Endodermal cell (in vitro differentiated cells): ENCODE measurements around the gene TTC13. TPM values are rescaled to one million over a fixed set of nuclear protein-coding genes. Genes with fewer than 3 reads are reported as not detected.

Experiments used
- DNase-seq: peaks from one replicate; pipeline ENCODE4 v3.0.0-alpha.2; 2017
- H3K27ac ChIP-seq: 2 replicates; pipeline ENCODE4 v1.5.1; 2013; ENCODE audit warnings: mild to moderate bottlenecking, low read depth, low read length, moderate library complexity
- H3K27me3 ChIP-seq: 2 replicates; pipeline ENCODE4 v1.6.1; 2013; ENCODE audit warnings: mild to moderate bottlenecking, low read length, moderate library complexity; ENCODE audit not compliant: insufficient read depth, control insufficient read depth, poor library complexity, severe bottlenecking
- H3K36me3 ChIP-seq: 2 replicates; pipeline ENCODE4 v1.7.0; 2013; ENCODE audit warnings: mild to moderate bottlenecking, low read length, moderate library complexity; ENCODE audit not compliant: control insufficient read depth, insufficient read depth
- H3K4me1 ChIP-seq: one replicate; pipeline ENCODE4 v1.7.0; 2013; ENCODE audit warnings: low read length; ENCODE audit not compliant: control insufficient read depth, insufficient read depth
- H3K4me3 ChIP-seq: 2 replicates; pipeline ENCODE4 v1.5.1; 2013; ENCODE audit warnings: mild to moderate bottlenecking, low read length, moderate library complexity
- H3K9ac ChIP-seq: 2 replicates; pipeline ENCODE4 v1.6.1; 2013; ENCODE audit warnings: mild to moderate bottlenecking, low read length, moderate library complexity; ENCODE audit not compliant: poor library complexity, severe bottlenecking; ENCODE audit errors: extremely low read depth
- H3K9me3 ChIP-seq: 2 replicates; pipeline ENCODE4 v1.6.1; 2013; ENCODE audit warnings: mild to moderate bottlenecking, low read length, moderate library complexity; ENCODE audit not compliant: control insufficient read depth
- H3K27ac Mint-ChIP-seq: 2 replicates; pipeline ENCODE4 v1.8.0; 2020; ENCODE audit warnings: mixed read lengths
- H3K27me3 Mint-ChIP-seq: 2 replicates; pipeline ENCODE4 v1.8.0; 2021; ENCODE audit warnings: mild to moderate bottlenecking, mixed read lengths; ENCODE audit not compliant: insufficient read depth
- H3K36me3 Mint-ChIP-seq: 2 replicates; pipeline ENCODE4 v1.8.0; 2020; ENCODE audit warnings: low read depth, mixed read lengths
- H3K4me1 Mint-ChIP-seq: 2 replicates; pipeline ENCODE4 v1.8.0; 2020; ENCODE audit warnings: mixed read lengths
- H3K4me3 Mint-ChIP-seq: 2 replicates; pipeline ENCODE4 v1.8.0; 2020; ENCODE audit warnings: mild to moderate bottlenecking, moderate library complexity, mixed read lengths
- H3K9me3 Mint-ChIP-seq: 2 replicates; pipeline ENCODE4 v1.8.0; 2020; ENCODE audit warnings: mild to moderate bottlenecking, mixed read lengths
- WGBS, 2 experiments: methylation state at CpG; one replicate each; pipeline versions ENCODE4 v1.1.5 to v1.1.7; 2013; ENCODE audit warnings: missing lambda C conversion rate in 2 of 2, mixed read lengths in 1 of 2; ENCODE audit not compliant: insufficient coverage in 1 of 2, insufficient read length in 1 of 2; 5-methylcytosine and 5-hydroxymethylcytosine counted together
- total RNA-seq, 2 donors: library from RNA; stranded (reverse); fragmentation: NEBNext Ultra II Directional in 1 of 2; extraction: Animal tissue kit (Norgen Biotek cat#: 25700) in 1 of 2; gene quantifications; 2 replicates in 1 of 2; 3 replicates in 1 of 2; pipeline ENCODE4 v1.2.1, GENCODE V29; 2021
- TF ChIP-seq, protein P1 (sequence below): fragments of 200-600 bp; sonication (generic); conservative IDR thresholded peaks from 2 replicates; pipeline ENCODE4 v1.5.0; 2021; ENCODE audit warnings: antibody characterized with exemption, mild to moderate bottlenecking

The TTC13 gene
- total RNA-seq, 2 donors from 2014 or later, result 12.4 to 14.5 TPM

DNA sequence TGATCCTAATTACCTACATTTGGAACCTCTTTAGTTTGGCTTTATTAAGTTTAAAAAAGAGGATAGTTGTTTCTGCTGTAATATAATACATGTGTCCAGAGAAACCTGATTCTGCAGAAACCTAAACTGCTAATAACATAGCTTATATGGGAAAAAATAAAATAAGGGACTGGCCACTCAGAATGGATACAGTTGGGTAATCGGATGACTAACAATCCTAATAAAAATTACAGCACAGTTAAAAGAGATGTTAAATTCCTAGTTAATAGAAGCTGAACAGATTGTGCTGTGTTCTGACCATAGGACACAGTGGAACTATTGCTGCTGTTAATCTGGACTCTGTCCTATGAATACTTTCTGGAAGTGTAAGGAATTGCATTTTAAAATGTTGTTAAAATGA is 16.2 kb upstream of the TTC13 start:
- no peak overlapping the region for H3K4me3 ChIP-seq
- no peaks in the 10 kb centered on the region for H3K27me3 Mint-ChIP-seq
- H3K9me3 Mint-ChIP-seq, result no peaks in the 10 kb centered on the region
- no peaks in the 10 kb centered on the region for H3K27me3 ChIP-seq
- H3K27ac Mint-ChIP-seq, result no peak overlapping the region
- no peaks in the 10 kb centered on the region for H3K4me1 ChIP-seq
- no peaks in the 10 kb centered on the region for H3K9me3 ChIP-seq
- WGBS, 2 experiments, result 100% methylated on average over 1 of the region's 1 CpG
- H3K27ac ChIP-seq, result no peak overlapping the region
- H3K4me3 Mint-ChIP-seq, result no peak overlapping the region
- H3K9ac ChIP-seq, result no peak overlapping the region
- DNase-seq, result no peak
- H3K36me3 ChIP-seq, result peaks cover 46% of the 10 kb centered on the region
- TF ChIP-seq, protein P1, sequence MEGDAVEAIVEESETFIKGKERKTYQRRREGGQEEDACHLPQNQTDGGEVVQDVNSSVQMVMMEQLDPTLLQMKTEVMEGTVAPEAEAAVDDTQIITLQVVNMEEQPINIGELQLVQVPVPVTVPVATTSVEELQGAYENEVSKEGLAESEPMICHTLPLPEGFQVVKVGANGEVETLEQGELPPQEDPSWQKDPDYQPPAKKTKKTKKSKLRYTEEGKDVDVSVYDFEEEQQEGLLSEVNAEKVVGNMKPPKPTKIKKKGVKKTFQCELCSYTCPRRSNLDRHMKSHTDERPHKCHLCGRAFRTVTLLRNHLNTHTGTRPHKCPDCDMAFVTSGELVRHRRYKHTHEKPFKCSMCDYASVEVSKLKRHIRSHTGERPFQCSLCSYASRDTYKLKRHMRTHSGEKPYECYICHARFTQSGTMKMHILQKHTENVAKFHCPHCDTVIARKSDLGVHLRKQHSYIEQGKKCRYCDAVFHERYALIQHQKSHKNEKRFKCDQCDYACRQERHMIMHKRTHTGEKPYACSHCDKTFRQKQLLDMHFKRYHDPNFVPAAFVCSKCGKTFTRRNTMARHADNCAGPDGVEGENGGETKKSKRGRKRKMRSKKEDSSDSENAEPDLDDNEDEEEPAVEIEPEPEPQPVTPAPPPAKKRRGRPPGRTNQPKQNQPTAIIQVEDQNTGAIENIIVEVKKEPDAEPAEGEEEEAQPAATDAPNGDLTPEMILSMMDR, result no peak
- H3K4me1 Mint-ChIP-seq, result peaks cover 6% of the 10 kb centered on the region
- H3K36me3 Mint-ChIP-seq, result peaks cover 30% of the 10 kb centered on the region

DNA sequence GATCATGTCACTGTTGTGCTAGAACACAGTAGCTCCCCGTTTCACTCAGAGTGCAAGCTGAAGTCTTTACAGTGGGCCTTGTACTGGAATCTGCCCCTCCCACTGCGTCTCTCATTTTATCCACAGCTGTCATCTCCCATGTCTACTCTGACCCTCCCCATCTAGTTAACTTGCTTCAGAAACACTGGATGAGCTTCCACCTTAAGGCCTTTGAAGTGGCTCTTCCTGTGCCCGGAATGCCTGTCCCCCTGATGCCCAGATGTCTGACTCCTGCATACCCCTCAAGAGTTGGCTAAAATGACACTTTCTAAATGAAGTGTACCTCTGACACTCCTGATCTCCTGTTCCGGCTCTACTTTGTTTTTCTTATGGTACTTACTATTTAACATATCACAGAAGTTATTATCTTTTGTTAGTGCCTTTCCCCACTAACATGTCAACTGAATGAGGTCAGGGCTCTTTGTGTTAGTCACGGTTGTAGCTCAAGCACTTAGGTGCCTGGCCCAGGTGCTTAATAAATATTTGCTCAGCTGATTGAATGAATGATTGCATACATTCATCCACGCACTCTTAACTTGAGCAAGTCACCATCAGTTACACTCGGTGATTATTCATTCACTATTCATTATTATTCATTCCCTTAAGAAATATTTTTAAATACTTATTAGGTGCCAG is 13.6 kb upstream of the TTC13 start:
- Mint-ChIP-seq H3K4me3 (no peak overlapping the region), H3K36me3 (peaks cover 18% of the 10 kb centered on the region), H3K9me3 (no peaks in the 10 kb centered on the region), H3K27ac (no peak overlapping the region), H3K27me3 (peaks cover 16% of the 10 kb centered on the region), H3K4me1 (peaks cover 6% of the 10 kb centered on the region)
- no peak for DNase-seq
- no peak overlapping the region for H3K27ac ChIP-seq
- no peaks in the 10 kb centered on the region for H3K4me1 ChIP-seq
- no peaks in the 10 kb centered on the region for H3K27me3 ChIP-seq
- H3K4me3 ChIP-seq, result no peak overlapping the region
- no peak overlapping the region for H3K9ac ChIP-seq
- 71 to 81% methylated on average over 6 to 7 of the region's 7 CpGs for WGBS, 2 experiments
- H3K36me3 ChIP-seq, result peaks cover 24% of the 10 kb centered on the region
- H3K9me3 ChIP-seq, result no peaks in the 10 kb centered on the region
- TF ChIP-seq, protein P1, result no peak

DNA sequence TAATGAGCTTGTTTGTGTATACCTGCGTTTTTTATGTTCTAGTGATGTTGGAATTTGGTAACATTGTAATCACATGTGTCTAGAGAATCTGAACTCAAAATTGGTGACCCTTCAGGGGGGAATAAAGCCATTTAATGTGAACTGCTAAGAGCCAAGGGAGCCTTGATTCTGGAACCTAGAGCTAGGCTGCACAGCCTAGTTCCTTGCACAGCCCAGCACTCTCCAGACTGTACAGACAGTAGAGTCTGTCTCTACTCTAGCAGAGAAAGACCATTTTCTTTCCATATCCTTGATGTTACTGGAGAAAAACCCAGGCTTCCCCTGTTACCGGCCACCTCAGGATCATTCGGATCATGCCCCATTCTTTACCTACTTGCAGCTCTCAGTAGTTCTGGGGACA is 8.8 kb upstream of the TTC13 start:
- Histone ChIP-seq H3K9ac (no peak overlapping the region), H3K4me3 (no peak overlapping the region), H3K27me3 (no peaks in the 10 kb centered on the region), H3K27ac (no peak overlapping the region), H3K9me3 (no peaks in the 10 kb centered on the region), H3K4me1 (peaks cover 10% of the 10 kb centered on the region), H3K36me3 (peaks cover 3% of the 10 kb centered on the region)
- peaks cover 21% of the 10 kb centered on the region for H3K4me1 Mint-ChIP-seq
- no peak overlapping the region for H3K27ac Mint-ChIP-seq
- 86 to 91% methylated on average over 1 to 3 of the region's 3 CpGs for WGBS, 2 experiments
- TF ChIP-seq, protein P1, result no peak
- H3K36me3 Mint-ChIP-seq, result peaks cover 10% of the 10 kb centered on the region
- no peak overlapping the region for H3K4me3 Mint-ChIP-seq
- H3K9me3 Mint-ChIP-seq, result no peaks in the 10 kb centered on the region
- DNase-seq, result no peak
- peaks cover 53% of the 10 kb centered on the region for H3K27me3 Mint-ChIP-seq
